Measurements from ENCODE around the gene DTNA.
A peak's percentile ranks its signal among the peaks of the same experiment; 100 is the strongest.

DTNA gene

DNA sequence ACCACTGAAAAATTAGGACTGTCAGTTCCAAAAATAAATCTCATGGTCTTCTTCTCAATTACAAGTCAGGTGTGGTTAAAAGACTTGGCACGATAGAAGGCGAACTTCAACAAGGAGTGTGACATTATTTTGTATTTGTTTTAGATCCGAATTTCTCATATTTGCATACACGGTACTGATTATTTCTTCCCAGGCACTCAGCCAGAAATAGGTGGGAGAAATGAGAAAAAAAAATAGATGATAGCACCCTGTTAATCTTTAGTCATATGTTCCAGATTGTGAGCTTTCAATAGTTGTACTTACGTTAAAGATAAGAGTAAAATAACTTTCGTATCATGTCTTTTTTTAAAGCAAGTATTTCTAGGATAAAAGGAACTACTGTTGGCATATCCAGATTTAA, 106.1 kb downstream of the DTNA start:
- TF ChIP-seq, protein P1, sequence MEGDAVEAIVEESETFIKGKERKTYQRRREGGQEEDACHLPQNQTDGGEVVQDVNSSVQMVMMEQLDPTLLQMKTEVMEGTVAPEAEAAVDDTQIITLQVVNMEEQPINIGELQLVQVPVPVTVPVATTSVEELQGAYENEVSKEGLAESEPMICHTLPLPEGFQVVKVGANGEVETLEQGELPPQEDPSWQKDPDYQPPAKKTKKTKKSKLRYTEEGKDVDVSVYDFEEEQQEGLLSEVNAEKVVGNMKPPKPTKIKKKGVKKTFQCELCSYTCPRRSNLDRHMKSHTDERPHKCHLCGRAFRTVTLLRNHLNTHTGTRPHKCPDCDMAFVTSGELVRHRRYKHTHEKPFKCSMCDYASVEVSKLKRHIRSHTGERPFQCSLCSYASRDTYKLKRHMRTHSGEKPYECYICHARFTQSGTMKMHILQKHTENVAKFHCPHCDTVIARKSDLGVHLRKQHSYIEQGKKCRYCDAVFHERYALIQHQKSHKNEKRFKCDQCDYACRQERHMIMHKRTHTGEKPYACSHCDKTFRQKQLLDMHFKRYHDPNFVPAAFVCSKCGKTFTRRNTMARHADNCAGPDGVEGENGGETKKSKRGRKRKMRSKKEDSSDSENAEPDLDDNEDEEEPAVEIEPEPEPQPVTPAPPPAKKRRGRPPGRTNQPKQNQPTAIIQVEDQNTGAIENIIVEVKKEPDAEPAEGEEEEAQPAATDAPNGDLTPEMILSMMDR (conservative IDR thresholded peaks at IDR 0.05; ENCODE audit: low read depth, low read length): no peak
- DNase-seq (ENCODE audit: low read depth): no peak

DNA sequence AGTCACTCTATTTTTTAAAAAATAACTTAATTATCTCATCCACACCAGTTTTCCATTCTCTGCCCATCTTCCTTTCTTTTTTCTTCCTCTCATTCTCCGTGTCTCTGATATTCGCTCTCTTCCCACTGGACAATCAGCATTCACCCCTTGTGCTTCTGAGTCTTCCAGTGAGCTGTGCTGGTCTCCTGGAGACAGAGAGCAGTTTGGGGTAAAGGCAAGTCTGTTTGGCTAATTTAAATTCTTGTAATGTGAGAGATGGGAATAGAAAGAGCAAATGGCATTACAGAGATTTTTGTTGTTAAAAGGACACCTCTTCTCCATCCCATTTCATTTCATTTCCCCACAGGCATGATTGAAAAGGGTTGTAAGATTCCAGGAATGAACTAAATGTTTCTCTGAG, 107.5 kb downstream of the DTNA start:
- TF ChIP-seq, protein P1 (conservative IDR thresholded peaks at IDR 0.05; ENCODE audit: low read depth, low read length): no peak
- no peak for DNase-seq (ENCODE audit: low read depth)
- H3K4me3 ChIP-seq (ENCODE audit: low read length): no peak overlapping the region

More for the DNA sequence above, 106.1 kb downstream of the DTNA start:
- no peak overlapping the region for H3K4me3 ChIP-seq (ENCODE audit: low read length)

DNA sequence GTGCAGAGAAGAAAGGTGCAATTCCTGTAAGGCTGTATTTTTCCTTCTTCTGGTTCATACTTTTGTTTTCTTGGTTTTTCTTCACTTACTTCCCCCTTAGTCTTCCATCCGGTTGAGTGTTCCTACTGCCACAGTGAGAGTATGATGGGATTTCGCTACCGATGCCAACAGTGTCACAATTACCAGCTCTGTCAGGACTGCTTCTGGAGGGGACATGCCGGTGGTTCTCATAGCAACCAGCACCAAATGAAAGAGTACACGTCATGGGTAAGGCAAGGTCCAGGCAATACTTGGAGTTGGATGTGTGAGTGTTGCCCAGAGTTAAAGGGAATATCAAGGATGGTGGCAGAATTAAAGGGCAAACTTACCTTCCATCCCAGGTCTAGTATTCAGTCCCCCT, 108.0 kb downstream of the DTNA start:
- no peak for DNase-seq (ENCODE audit: low read depth)
- H3K4me3 ChIP-seq (ENCODE audit: low read length): no peak overlapping the region
- TF ChIP-seq, protein P1 (conservative IDR thresholded peaks at IDR 0.05; ENCODE audit: low read depth, low read length): no peak

DNA sequence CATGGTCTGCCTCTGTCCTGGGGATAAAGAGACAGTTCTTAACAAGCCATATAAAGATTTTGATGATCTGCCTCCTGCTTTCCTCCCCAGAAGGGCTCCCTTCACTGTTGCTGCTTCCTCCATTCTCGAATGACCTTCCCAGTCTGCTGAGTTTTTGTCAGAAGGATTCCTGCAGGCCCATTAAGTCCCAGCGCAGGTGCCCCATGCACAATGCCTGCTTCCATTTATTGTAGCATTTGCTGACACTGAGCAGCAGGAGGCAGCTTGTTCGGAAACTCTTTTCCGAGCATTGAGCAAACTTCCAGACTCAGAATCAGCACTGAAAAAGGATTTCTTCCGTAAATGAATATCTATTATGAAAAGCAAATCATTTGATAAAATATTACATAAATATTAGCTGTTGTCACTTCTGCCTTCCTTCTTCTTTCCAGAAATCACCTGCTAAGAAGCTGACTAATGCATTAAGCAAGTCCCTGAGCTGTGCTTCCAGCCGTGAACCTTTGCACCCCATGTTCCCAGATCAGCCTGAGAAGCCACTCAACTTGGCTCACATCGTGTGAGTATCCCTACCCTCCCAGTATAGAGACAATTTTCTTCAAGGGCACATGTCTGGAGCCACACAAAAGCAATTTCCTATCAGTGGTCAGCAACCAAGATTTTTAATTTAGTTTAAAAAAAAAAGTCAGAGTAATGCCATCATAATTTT, 110.4 kb downstream of the DTNA start:
- TF ChIP-seq, protein P1 (conservative IDR thresholded peaks at IDR 0.05; ENCODE audit: low read depth, low read length): no peak
- no peak overlapping the region for H3K4me3 ChIP-seq (ENCODE audit: low read length)
- no peak for DNase-seq (ENCODE audit: low read depth)

DNA sequence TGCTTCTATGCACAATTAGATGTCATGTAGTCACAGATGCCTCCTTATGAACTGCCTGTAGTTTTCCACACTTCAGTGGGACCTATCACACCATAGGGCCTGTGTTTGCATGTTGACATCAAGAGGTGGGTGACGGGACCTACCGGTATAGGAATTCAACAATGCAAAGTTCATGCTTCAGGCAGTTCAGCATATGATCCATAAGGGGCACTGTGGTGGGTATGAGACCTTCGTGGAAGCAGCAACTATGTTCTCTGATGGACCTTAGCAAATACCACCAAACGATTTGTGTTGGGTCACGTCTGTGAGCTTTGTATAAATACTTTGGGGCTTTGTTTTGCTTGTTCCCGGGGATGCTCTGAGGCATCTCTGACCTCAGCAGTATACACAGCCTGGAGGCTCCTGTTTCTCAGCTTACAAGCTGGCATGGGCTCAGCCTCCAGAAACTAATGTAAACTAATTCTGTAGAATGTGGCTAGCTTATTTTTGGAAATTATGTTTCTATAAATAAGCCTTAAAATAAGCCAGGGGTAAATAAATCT, 111.6 kb downstream of the DTNA start:
- TF ChIP-seq, protein P1 (conservative IDR thresholded peaks at IDR 0.05; ENCODE audit: low read depth, low read length): peak; percentile 11
- DNase-seq (ENCODE audit: low read depth): no peak
- H3K4me3 ChIP-seq (ENCODE audit: low read length): no peak overlapping the region

DNA sequence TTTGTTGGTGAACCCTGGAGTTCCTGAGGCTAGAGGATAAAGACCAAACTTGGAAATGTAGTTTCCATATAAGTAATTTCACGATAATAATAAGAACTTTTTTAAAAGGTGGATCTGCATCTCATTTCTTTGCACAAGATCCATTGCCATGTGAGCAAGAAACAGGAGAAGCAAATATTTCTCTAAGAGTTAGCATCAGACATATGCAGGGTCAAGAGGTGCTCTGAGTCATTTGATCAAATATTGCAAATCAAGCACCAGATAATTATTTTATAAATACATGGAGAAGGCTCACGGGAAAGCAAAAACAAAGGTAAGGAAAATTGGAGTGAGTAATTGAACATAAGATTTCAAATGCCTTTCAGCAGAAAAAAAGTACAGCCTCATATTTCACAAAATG, 118.0 kb downstream of the DTNA start:
- no peak for DNase-seq (ENCODE audit: low read depth)
- no peak overlapping the region for H3K4me3 ChIP-seq (ENCODE audit: low read length)
- TF ChIP-seq, protein P1 (conservative IDR thresholded peaks at IDR 0.05; ENCODE audit: low read depth, low read length): no peak

DNA sequence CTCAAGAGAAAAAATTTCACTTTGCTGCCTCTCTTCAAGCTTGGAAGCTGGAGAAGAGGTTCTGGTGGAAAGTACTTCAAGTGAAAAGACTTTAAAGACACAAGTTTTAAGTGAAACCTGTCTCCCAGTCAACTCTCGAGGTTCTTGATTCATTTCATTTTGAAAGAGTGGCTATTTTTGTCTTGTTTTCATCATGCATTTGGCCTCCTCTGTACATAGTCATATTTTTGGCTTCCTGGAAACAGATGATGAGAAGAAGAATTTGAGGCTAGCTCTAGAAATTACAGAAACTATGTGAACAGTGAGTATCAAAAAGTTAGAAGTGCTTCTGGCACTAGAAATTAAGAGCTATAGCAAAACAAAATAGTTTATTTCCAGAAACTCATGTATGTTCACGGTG, 124.8 kb downstream of the DTNA start:
- TF ChIP-seq, protein P1 (conservative IDR thresholded peaks at IDR 0.05; ENCODE audit: low read depth, low read length): no peak
- no peak for DNase-seq (ENCODE audit: low read depth)
- H3K4me3 ChIP-seq (ENCODE audit: low read length): no peak overlapping the region

All from retinal pigment epithelial cell (primary cell).